Activated T-cell treated with anti-CD3 and anti-CD28 coated beads, Interleukin-2, amount 50 U/mL, for 72 hours (primary cell): ENCODE measurements around the gene CDC7. TPM values are rescaled to one million over a fixed set of nuclear protein-coding genes. Genes with fewer than 3 reads are reported as not detected.

ENCODE experiments used
- ATAC-seq, 2 donors: fragments of 150-1000 bp; cut with Tn5 transposase; replicated peaks in 1 of 2; 2 replicates each; pipeline ENCODE4 v1.10.0; 2021; ENCODE audit warnings: moderate library complexity in 2 of 2, mild to moderate bottlenecking in 1 of 2
- DNase-seq, 2 donors: peaks; one replicate each; pipeline ENCODE4 v3.0.0; 2021 to 2022; ENCODE audit warnings: mixed read lengths in 1 of 2
- H3K27ac Mint-ChIP-seq: one replicate; pipeline ENCODE4 v1.8.0; 2022; ENCODE audit warnings: mild to moderate bottlenecking, moderate library complexity, mixed read lengths
- H3K27me3 Mint-ChIP-seq: one replicate; pipeline ENCODE4 v1.8.0; 2022; ENCODE audit warnings: low read depth, mixed read lengths
- H3K36me3 Mint-ChIP-seq, 2 donors: one replicate each; pipeline ENCODE4 v1.8.0; 2022; ENCODE audit warnings: mixed read lengths in 2 of 2, mild to moderate bottlenecking in 1 of 2; ENCODE audit not compliant: insufficient read depth in 2 of 2
- H3K4me1 Mint-ChIP-seq: one replicate; pipeline ENCODE4 v1.8.0; 2022; ENCODE audit warnings: low read depth, mixed read lengths
- H3K4me3 Mint-ChIP-seq, 2 donors: one replicate each; pipeline ENCODE4 v1.8.0; 2022; ENCODE audit warnings: mild to moderate bottlenecking in 2 of 2, mixed read lengths in 2 of 2, moderate library complexity in 2 of 2
- H3K9me3 Mint-ChIP-seq, 2 donors: one replicate each; pipeline ENCODE4 v1.8.0; 2022; ENCODE audit warnings: mixed read lengths in 2 of 2
- total RNA-seq, 2 donors: library from RNA; stranded (reverse); gene quantifications; one replicate each; pipeline ENCODE4 v1.2.3, GENCODE V29; 2022

CDC7 gene
- total RNA-seq, 2 donors from 2014 or later: 39.0 to 45.3 TPM

DNA sequence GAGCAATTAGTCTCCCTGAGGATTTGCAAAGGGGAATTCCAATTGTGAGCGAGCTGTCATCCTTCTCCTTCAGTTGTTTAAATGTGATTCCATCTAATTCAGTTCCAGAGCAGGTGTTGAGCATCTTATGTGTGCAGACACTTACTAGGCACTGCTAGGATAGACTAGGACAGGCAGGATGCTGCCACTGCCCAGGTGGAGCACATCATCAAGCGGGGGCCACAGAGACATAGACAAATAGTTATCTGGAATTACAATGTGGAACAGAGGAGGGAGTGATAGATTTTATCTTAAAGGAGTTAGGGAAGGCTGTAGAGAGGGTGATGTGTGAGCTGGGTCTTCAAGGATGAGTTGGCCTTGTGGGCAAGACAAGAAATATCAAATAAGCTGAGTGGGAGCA, 55.9 kb downstream of the CDC7 start:
- H3K27me3 Mint-ChIP-seq: no peaks in the 10 kb centered on the region
- no peaks in the 10 kb centered on the region for H3K9me3 Mint-ChIP-seq
- peak in 1 of 2 donors; percentile 34 for DNase-seq
- peak overlapping the region; percentile 94 for H3K27ac Mint-ChIP-seq
- H3K36me3 Mint-ChIP-seq: no peaks in the 10 kb centered on the region
- H3K4me1 Mint-ChIP-seq: peaks cover 91% of the 10 kb centered on the region
- ATAC-seq: peak; percentile 30 to 32
- H3K4me3 Mint-ChIP-seq: peak overlapping the region; percentile 77 to 78

DNA sequence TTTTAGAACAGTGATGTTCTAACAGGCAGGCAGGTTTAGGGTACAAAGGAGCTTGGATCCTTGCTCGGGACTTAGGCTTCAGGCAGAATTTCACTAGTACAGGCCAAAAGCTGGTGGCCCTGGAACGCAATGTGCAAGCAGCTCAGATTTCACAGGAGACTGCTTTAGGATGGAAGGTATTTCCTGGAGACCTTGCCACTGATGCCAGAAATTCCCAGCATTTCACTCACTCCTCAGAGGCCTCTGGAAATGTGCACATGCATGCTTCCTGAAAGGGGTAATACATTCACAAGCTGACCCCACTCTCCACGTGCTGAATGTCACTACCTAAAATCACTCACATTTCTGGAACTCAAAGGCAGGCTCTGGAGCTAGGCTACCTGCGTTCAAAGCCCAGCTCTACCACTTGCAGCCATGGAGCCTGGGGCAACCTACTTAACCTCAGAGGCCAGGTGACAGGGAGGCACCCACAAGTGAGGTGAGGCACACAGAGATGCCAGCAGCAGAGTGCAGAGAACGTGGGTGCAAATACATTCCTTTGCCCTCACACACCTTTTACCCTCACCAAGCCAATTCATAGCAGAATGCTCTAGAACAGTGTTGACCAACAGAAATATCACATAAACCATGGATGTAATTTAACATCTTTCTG, 56.5 kb downstream of the CDC7 start:
- no peaks in the 10 kb centered on the region for H3K27me3 Mint-ChIP-seq
- DNase-seq: no peak
- H3K4me3 Mint-ChIP-seq: peak overlapping the region; percentile 77 to 78
- no peak overlapping the region for H3K27ac Mint-ChIP-seq
- peaks cover 89% of the 10 kb centered on the region for H3K4me1 Mint-ChIP-seq
- ATAC-seq: no peak
- H3K36me3 Mint-ChIP-seq: no peaks in the 10 kb centered on the region
- no peaks in the 10 kb centered on the region for H3K9me3 Mint-ChIP-seq

- Mint-ChIP-seq H3K27ac (no peak overlapping the region), H3K4me3 (no peak overlapping the region), H3K27me3 (no peaks in the 10 kb centered on the region), H3K36me3 (no peaks in the 10 kb centered on the region), H3K9me3 (no peaks in the 10 kb centered on the region), H3K4me1 (peaks cover 83% of the 10 kb centered on the region)
- ATAC-seq (no peak), DNase-seq (no peak)
Observed at GRCh38 chr1:91557826-91558225, 57.2 kb downstream of the CDC7 start.

- ATAC-seq (no peak), DNase-seq (no peak)
- H3K27ac Mint-ChIP-seq: no peak overlapping the region
- H3K4me1 Mint-ChIP-seq: peaks cover 74% of the 10 kb centered on the region
- H3K36me3 Mint-ChIP-seq: peaks cover 3 to 7% of the 10 kb centered on the region in 2 donors
- peaks cover 3% of the 10 kb centered on the region in 2 donors for H3K9me3 Mint-ChIP-seq
- no peaks in the 10 kb centered on the region for H3K27me3 Mint-ChIP-seq
- H3K4me3 Mint-ChIP-seq: peak overlapping the region in 1 of 2 donors; percentile 25
Observed at GRCh38 chr1:91559046-91559750, 58.5 kb downstream of the CDC7 start.

GRCh38 chr1:91559838-91560565, 59.4 kb downstream of the CDC7 start:
- Mint-ChIP-seq H3K4me1 (peaks cover 72% of the 10 kb centered on the region), H3K9me3 (peaks cover 3% of the 10 kb centered on the region in 2 donors), H3K4me3 (peak overlapping the region; percentile 61 to 64), H3K27me3 (no peaks in the 10 kb centered on the region), H3K27ac (peak overlapping the region; percentile 77), H3K36me3 (peaks cover 3 to 11% of the 10 kb centered on the region in 2 donors)
- no peak for ATAC-seq
- DNase-seq: no peak

DNA sequence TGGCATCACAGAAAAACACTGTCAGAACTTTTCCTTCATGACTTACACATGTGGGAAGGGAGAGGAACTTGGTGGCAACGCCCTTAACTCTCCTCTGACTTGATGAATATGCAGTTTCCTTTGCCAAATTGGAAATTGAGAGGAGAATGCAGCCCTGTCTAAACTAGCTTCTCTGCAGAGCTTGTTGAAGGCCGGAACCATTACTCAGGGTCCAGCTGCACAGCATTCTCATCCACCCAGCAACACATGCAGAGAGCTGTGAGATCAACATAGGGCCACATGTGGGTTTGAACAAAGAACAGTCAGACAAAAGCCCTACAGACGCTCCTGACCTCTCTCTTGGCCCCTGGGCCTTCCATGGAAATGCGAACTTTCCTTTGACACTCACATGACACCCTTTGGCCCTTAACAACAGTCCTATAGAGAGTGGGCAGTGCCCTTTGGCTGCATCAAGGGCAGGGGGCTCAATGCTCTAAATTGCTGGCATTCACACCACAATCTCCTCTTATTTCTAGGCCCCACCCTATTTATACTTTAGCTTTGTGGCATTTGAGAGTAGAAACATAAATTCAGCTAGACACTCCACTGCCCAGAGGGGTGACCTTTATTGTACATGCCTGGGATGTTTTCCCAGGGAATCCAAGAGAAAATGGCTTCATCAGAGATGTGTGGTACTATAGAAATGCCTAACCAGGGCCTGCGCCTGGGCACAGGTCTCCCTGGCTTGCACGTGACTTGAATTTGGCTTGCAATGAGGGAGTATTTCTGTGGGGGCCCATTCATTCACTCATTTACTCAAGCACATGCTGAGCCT, 64.4 kb downstream of the CDC7 start:
- peaks cover 3% of the 10 kb centered on the region in 2 donors for H3K9me3 Mint-ChIP-seq
- ATAC-seq (no peak), DNase-seq (no peak)
- no peak overlapping the region for H3K4me3 Mint-ChIP-seq
- peaks cover 37% of the 10 kb centered on the region for H3K4me1 Mint-ChIP-seq
- no peak overlapping the region for H3K27ac Mint-ChIP-seq
- H3K36me3 Mint-ChIP-seq: peaks cover 3 to 11% of the 10 kb centered on the region in 2 donors
- no peaks in the 10 kb centered on the region for H3K27me3 Mint-ChIP-seq

GRCh38 chr1:91567583-91567982, 66.9 kb downstream of the CDC7 start:
- H3K9me3 Mint-ChIP-seq: peaks cover 3% of the 10 kb centered on the region in 2 donors
- H3K27ac Mint-ChIP-seq: no peak overlapping the region
- peaks cover 38% of the 10 kb centered on the region for H3K4me1 Mint-ChIP-seq
- H3K36me3 Mint-ChIP-seq: peaks cover 3 to 11% of the 10 kb centered on the region in 2 donors
- H3K4me3 Mint-ChIP-seq: no peak overlapping the region
- H3K27me3 Mint-ChIP-seq: no peaks in the 10 kb centered on the region
- ATAC-seq: no peak
- DNase-seq: no peak

GRCh38 chr1:91568261-91568660, 67.6 kb downstream of the CDC7 start:
- H3K27ac Mint-ChIP-seq: no peak overlapping the region
- H3K4me1 Mint-ChIP-seq: peaks cover 40% of the 10 kb centered on the region
- no peak for DNase-seq
- no peaks in the 10 kb centered on the region for H3K27me3 Mint-ChIP-seq
- no peak for ATAC-seq
- peaks cover 3% of the 10 kb centered on the region in 2 donors for H3K9me3 Mint-ChIP-seq
- H3K36me3 Mint-ChIP-seq: peaks cover 3 to 11% of the 10 kb centered on the region in 2 donors
- no peak overlapping the region for H3K4me3 Mint-ChIP-seq

DNA sequence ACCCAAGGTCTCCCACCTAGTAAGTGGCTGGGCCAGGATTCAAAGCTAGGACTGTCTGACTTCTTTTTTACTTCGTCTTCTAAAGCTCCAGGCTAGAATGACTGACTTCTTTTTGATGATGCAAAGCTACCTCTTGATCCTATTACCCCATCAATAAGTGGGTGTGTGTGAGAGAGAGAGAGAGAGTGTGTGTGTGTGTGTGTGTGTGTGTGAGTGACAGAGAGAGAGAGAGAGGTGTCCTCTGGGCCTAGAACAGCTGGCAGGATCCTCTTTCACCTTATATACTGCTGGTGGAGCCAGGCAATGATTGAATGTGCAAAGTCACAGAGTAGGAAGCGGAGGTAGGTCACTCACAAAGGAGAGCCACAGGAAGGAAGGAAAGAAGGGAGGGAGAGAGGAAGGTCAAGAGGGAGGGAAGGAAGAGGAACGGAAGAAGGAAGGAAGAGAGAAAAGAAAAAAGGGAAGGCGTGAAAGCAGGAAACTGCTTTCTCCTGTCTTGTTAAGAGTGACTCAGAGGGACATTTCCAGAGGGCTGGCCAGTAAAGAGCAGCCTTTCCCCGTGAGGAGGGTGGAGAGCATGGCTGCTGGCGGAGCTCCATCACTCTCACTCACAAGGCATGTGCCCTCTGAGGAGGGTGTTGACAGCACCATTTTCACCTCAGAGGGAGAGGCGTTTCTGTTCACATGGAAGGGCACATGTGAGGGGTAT, 68.9 kb downstream of the CDC7 start:
- Mint-ChIP-seq H3K4me1 (peaks cover 31% of the 10 kb centered on the region), H3K36me3 (peaks cover 0 to under 1% of the 10 kb centered on the region in 2 donors), H3K27ac (peak overlapping the region; percentile 54), H3K9me3 (no peaks in the 10 kb centered on the region), H3K4me3 (peak overlapping the region in 1 of 2 donors; percentile 0), H3K27me3 (no peaks in the 10 kb centered on the region)
- ATAC-seq (peak; percentile 84 to 85), DNase-seq (no peak)

- no peak for DNase-seq
- Mint-ChIP-seq H3K4me1 (peaks cover 29% of the 10 kb centered on the region), H3K4me3 (no peak overlapping the region), H3K9me3 (no peaks in the 10 kb centered on the region), H3K27ac (no peak overlapping the region), H3K36me3 (no peaks in the 10 kb centered on the region), H3K27me3 (no peaks in the 10 kb centered on the region)
- ATAC-seq: no peak
Observed at GRCh38 chr1:91570120-91570448, 69.4 kb downstream of the CDC7 start.

- DNase-seq (no peak), ATAC-seq (no peak)
- H3K36me3 Mint-ChIP-seq: no peaks in the 10 kb centered on the region
- H3K4me1 Mint-ChIP-seq: peaks cover 39% of the 10 kb centered on the region
- H3K9me3 Mint-ChIP-seq: no peaks in the 10 kb centered on the region
- H3K4me3 Mint-ChIP-seq: no peak overlapping the region
- no peak overlapping the region for H3K27ac Mint-ChIP-seq
- H3K27me3 Mint-ChIP-seq: peaks cover 14% of the 10 kb centered on the region
Observed at GRCh38 chr1:91572044-91572443, 71.4 kb downstream of the CDC7 start.
